ENCODE measurements around the gene ABCD3. TPM values are rescaled to one million over a fixed set of nuclear protein-coding genes. Genes with fewer than 3 reads are reported as not detected.

ABCD3 gene
- polyA plus RNA-seq, 1 of the 3 experiments (the other 2 are of a cell fraction): 6.5 TPM

GRCh38 chr1:94496076-94496755, 78.0 kb downstream of the ABCD3 start:
- POLR2A ChIA-PET: no interaction called here
- no peak overlapping the region for H3K27ac ChIP-seq (ENCODE audit: low read depth in 2 of 2, low read length in 1 of 2)
- peaks cover 33 to 35% of the 10 kb centered on the region in 2 experiments for H3K36me3 ChIP-seq (replicated peaks in 1 of 2; ENCODE audit: control insufficient read depth in 1 of 2, insufficient read depth in 2 of 2, low read length in 1 of 2)
- no peak for DNase-seq
- H3K4me1 ChIP-seq (ENCODE audit: control insufficient read depth in 1 of 2, insufficient read depth in 2 of 2, low read depth in 1 of 2, low read length in 1 of 2): no peaks in the 10 kb centered on the region
- no peak overlapping the region for H2AFZ ChIP-seq (ENCODE audit: low read depth)
- H3K4me3 ChIP-seq (ENCODE audit: low read depth in 2 of 2, low read length in 1 of 2): no peak overlapping the region
- no peaks in the 10 kb centered on the region for H3K9me2 ChIP-seq
- H3F3A ChIP-seq (replicated peaks; ENCODE audit: insufficient read depth): no peaks in the 10 kb centered on the region
- CTCF ChIA-PET: interaction anchor here (1.8 kb wide), 1 partner anchor 15 kb away, joined by 9 read pairs; no protein-coding TSS in a partner anchor
- H3K27me3 ChIP-seq (ENCODE audit: insufficient read depth): no peaks in the 10 kb centered on the region
- no peak for TF ChIP-seq REST (IDR thresholded peaks at IDR 0.05; ENCODE audit: low read depth, low read length)
- no peak for TF ChIP-seq USF1 (IDR thresholded peaks at IDR 0.05; ENCODE audit: borderline replicate concordance, low read depth)
- H4K20me1 ChIP-seq (ENCODE audit: insufficient read depth): no peaks in the 10 kb centered on the region
- H3K79me2 ChIP-seq (ENCODE audit: insufficient read depth): no peaks in the 10 kb centered on the region
- no peaks in the 10 kb centered on the region for H3K9me3 ChIP-seq
- no peak overlapping the region for H3K9ac ChIP-seq
- WGBS (ENCODE audit: low lambda C conversion rate): 85% methylated on average over 2 of the region's 2 CpGs
- H3K4me2 ChIP-seq: no peak overlapping the region

- ChIA-PET CTCF (interaction anchor here (1.5 kb wide), 1 partner anchor 13 kb away, joined by 5 read pairs; no protein-coding TSS in a partner anchor), POLR2A (no interaction called here)
- Histone ChIP-seq H3K79me2 (ENCODE audit: insufficient read depth) (no peaks in the 10 kb centered on the region), H4K20me1 (ENCODE audit: insufficient read depth) (no peaks in the 10 kb centered on the region), H3K4me1 (ENCODE audit: control insufficient read depth in 1 of 2, insufficient read depth in 2 of 2, low read depth in 1 of 2, low read length in 1 of 2) (no peaks in the 10 kb centered on the region), H3K27ac (ENCODE audit: low read depth in 2 of 2, low read length in 1 of 2) (no peak overlapping the region), H3K9me2 (no peaks in the 10 kb centered on the region), H3K4me3 (ENCODE audit: low read depth in 2 of 2, low read length in 1 of 2) (no peak overlapping the region), H3K36me3 (replicated peaks in 1 of 2; ENCODE audit: control insufficient read depth in 1 of 2, insufficient read depth in 2 of 2, low read length in 1 of 2) (peaks cover 36 to 39% of the 10 kb centered on the region in 2 experiments), H3K4me2 (no peak overlapping the region), H2AFZ (ENCODE audit: low read depth) (no peak overlapping the region), H3K9ac (no peak overlapping the region), H3K27me3 (ENCODE audit: insufficient read depth) (no peaks in the 10 kb centered on the region), H3K9me3 (no peaks in the 10 kb centered on the region), H3F3A (replicated peaks; ENCODE audit: insufficient read depth) (no peaks in the 10 kb centered on the region)
- no peak for TF ChIP-seq GABPA (IDR thresholded peaks at IDR 0.05; ENCODE audit: low read depth)
- no peak for TF ChIP-seq NFIC (IDR thresholded peaks at IDR 0.05; ENCODE audit: borderline replicate concordance)
- TF ChIP-seq IRF3 (IDR thresholded peaks at IDR 0.05; ENCODE audit: low read depth, low read length): no peak
- no peak for TF ChIP-seq RCOR1 (IDR thresholded peaks at IDR 0.05; ENCODE audit: low read length)
- TF ChIP-seq PBX3 (IDR thresholded peaks at IDR 0.05): no peak
- TF ChIP-seq SMC3 (IDR thresholded peaks at IDR 0.05; ENCODE audit: low read depth, low read length): no peak
- TF ChIP-seq POLR2AphosphoS5 (IDR thresholded peaks at IDR 0.05; ENCODE audit: low read depth, low read length): no peak
- TF ChIP-seq MAX (IDR thresholded peaks at IDR 0.05; ENCODE audit: low read depth): no peak
- no peak for TF ChIP-seq CHD2 (IDR thresholded peaks at IDR 0.05; ENCODE audit: low read length, partially characterized antibody)
- TF ChIP-seq MXI1 (IDR thresholded peaks at IDR 0.05; ENCODE audit: low read depth, low read length): no peak
- no peak for TF ChIP-seq FOSL2 (IDR thresholded peaks at IDR 0.05; ENCODE audit: borderline replicate concordance, low read depth)
- DNase-seq: no peak
- 94% methylated on average over 2 of the region's 2 CpGs for WGBS (ENCODE audit: low lambda C conversion rate)
Observed at GRCh38 chr1:94501426-94501825, 83.2 kb downstream of the ABCD3 start.
